HCT116 (cell line): ENCODE data around the gene GSAP. TPM values are rescaled to one million over a fixed set of nuclear protein-coding genes. Genes with fewer than 3 reads are reported as not detected.

Experiments
- ATAC-seq: fragments of 200-7000 bp; cut with Tn5 transposase; 2 replicates; pipeline ENCODE4 v1.9.1; 2020; ENCODE audit warnings: mild to moderate bottlenecking, moderate library complexity
- BruUV-seq: library from RNA; stranded (reverse); fragments of 400-500 nt; replicated peaks from 2 replicates; lab custom pipeline; 2021; lab: Mats Ljungman, UMichigan
- CTCF ChIA-PET: fragments of 300-600 bp; sonication (Branson Sonifier 250); formaldehyde crosslinking; loops from one replicate; lab custom pipeline; 2021; ENCODE audit warnings: antibody characterized with exemption; lab: Charles Lee
- POLR2A ChIA-PET: fragments of 300-600, 350-600 bp; sonication (Branson Sonifier 250); formaldehyde crosslinking; loops from one replicate; lab custom pipeline; 2021; ENCODE audit warnings: antibody characterized with exemption; lab: Charles Lee
- RAD21 ChIA-PET, 2 experiments: fragments of 300-600 bp; sonication (Branson Sonifier 250); formaldehyde crosslinking; loops; one replicate each; lab custom pipeline; 2023; ENCODE audit warnings: low total read pairs in 2 of 2; ENCODE audit not compliant: uncharacterized antibody in 2 of 2, unreplicated experiment in 2 of 2, low non-redundant PET in 1 of 2; lab: Charles Lee
- DNase-seq: peaks from one replicate; pipeline ENCODE4 v3.0.0-alpha.2; 2010; ENCODE audit warnings: low read depth, low spot score
- H2AFZ ChIP-seq: fragments of 200-600 bp; shearing (Covaris generic), sonication (generic); 2 replicates; pipeline ENCODE4 v1.6.1; 2017; ENCODE audit warnings: low read depth, mixed run types, mixed read lengths, antibody characterized with exemption, low read length; ENCODE audit not compliant: poor library complexity, severe bottlenecking
- H3K27ac ChIP-seq: 2 replicates; pipeline ENCODE4 v1.5.1; 2012; ENCODE audit warnings: low read depth, low read length
- H3K27me3 ChIP-seq: fragments of 200-600 bp; sonication (generic); 2 replicates; pipeline ENCODE4 v1.6.1; 2016; ENCODE audit warnings: mixed run types, low read length, mixed read lengths; ENCODE audit not compliant: insufficient read depth
- H3K36me3 ChIP-seq, 2 experiments: fragments of 200-500 bp in 1 of 2; fragments of 200-600 bp in 1 of 2; sonication (Bioruptor generic) in 1 of 2; sonication (generic) in 1 of 2; 2 replicates each; pipeline versions ENCODE4 v1.5.1 to v1.6.1; 2014 to 2016; ENCODE audit warnings: low read length in 2 of 2, inconsistent platforms in 1 of 2, mixed read lengths in 1 of 2, mixed run types in 1 of 2; ENCODE audit not compliant: insufficient read depth in 2 of 2, control insufficient read depth in 1 of 2
- H3K4me1 ChIP-seq, 2 experiments: fragments of 200-600 bp in 1 of 2; sonication (generic) in 1 of 2; 2 replicates each; pipeline versions ENCODE4 v1.5.1 to v1.6.1; 2012 to 2017; ENCODE audit warnings: low read length in 2 of 2, inconsistent platforms in 1 of 2, mild to moderate bottlenecking in 1 of 2, mixed read lengths in 1 of 2, mixed run types in 1 of 2, moderate library complexity in 1 of 2; ENCODE audit not compliant: insufficient read depth in 2 of 2, control insufficient read depth in 1 of 2
- H3K4me2 ChIP-seq: fragments of 200-600 bp; sonication (generic); 2 replicates; pipeline ENCODE4 v1.6.1; 2017; ENCODE audit warnings: mixed run types, low read length, mixed read lengths
- H3K4me3 ChIP-seq, 2 experiments: fragments of 200-600 bp in 1 of 2; sonication (generic) in 1 of 2; replicated peaks in 1 of 2; 2 replicates each; pipeline ENCODE4 v1.5.1; 2011 to 2016; ENCODE audit warnings: low read length in 2 of 2, control low read depth in 1 of 2, low read depth in 1 of 2, mild to moderate bottlenecking in 1 of 2, mixed read lengths in 1 of 2, mixed run types in 1 of 2
- H3K79me2 ChIP-seq: fragments of 200-600 bp; sonication (generic); 2 replicates; pipeline ENCODE4 v1.6.1; 2017; ENCODE audit warnings: mild to moderate bottlenecking, mixed run types, low read length, moderate library complexity, mixed read lengths; ENCODE audit not compliant: insufficient read depth
- H3K9ac ChIP-seq: fragments of 200-600 bp; sonication (generic); 2 replicates; pipeline ENCODE4 v1.6.1; 2016; ENCODE audit warnings: low read length, mixed read lengths
- H3K9me2 ChIP-seq: fragments of 200-600 bp; sonication (generic), shearing (Covaris generic); 2 replicates; pipeline ENCODE4 v1.6.1; 2017; ENCODE audit warnings: mixed run types, mild to moderate bottlenecking, moderate library complexity; ENCODE audit not compliant: insufficient read depth
- H3K9me3 ChIP-seq, 2 experiments: fragments of 200-500 bp in 1 of 2; fragments of 200-600 bp in 1 of 2; sonication (Bioruptor generic) in 1 of 2; sonication (generic) in 1 of 2; 2 replicates each; pipeline ENCODE4 v1.6.1; 2014 to 2017; ENCODE audit warnings: low read length in 2 of 2, mixed read lengths in 2 of 2, inconsistent platforms in 1 of 2, low read depth in 1 of 2, mild to moderate bottlenecking in 1 of 2, mixed run types in 1 of 2, moderate library complexity in 1 of 2; ENCODE audit not compliant: control insufficient read depth in 1 of 2, insufficient read depth in 1 of 2
- H4K20me1 ChIP-seq: fragments of 200-600 bp; sonication (generic), shearing (Covaris generic); 2 replicates; pipeline ENCODE4 v1.6.1; 2017; ENCODE audit warnings: mixed run types, mild to moderate bottlenecking, moderate library complexity; ENCODE audit not compliant: insufficient read depth
- CEBPB ChIP-seq: IDR thresholded peaks from 2 replicates; pipeline ENCODE4 v1.6.1; 2012; ENCODE audit warnings: low read depth
- EGR1 ChIP-seq: IDR thresholded peaks from 2 replicates; pipeline ENCODE4 v1.6.1; 2012; ENCODE audit warnings: low read depth
- FOSL1 ChIP-seq: IDR thresholded peaks from 2 replicates; pipeline ENCODE4 v1.6.1; 2012; ENCODE audit warnings: low read depth
- JUND ChIP-seq: IDR thresholded peaks from 2 replicates; pipeline ENCODE4 v1.6.1; 2012
- POLR2AphosphoS5 ChIP-seq: IDR thresholded peaks from 2 replicates; pipeline ENCODE4 v1.6.1; 2011; ENCODE audit warnings: mild to moderate bottlenecking, low read depth, low read length, moderate library complexity
- RAD21 ChIP-seq: IDR thresholded peaks from 2 replicates; pipeline ENCODE4 v1.6.1; 2012; ENCODE audit warnings: low read depth, mild to moderate bottlenecking
- SIN3A ChIP-seq: IDR thresholded peaks from 2 replicates; pipeline ENCODE4 v1.6.1; 2012; ENCODE audit warnings: low read depth
- ZNF274 ChIP-seq: fragments of 200-500 bp; sonication (Bioruptor generic); IDR thresholded peaks from 2 replicates; pipeline ENCODE4 v1.6.1; 2014; ENCODE audit warnings: mild to moderate bottlenecking, low read depth, low read length, inconsistent platforms
- intact Hi-C: fragments of 100-400 bp; cut with micrococcal nuclease; formaldehyde crosslinking; loops from 2 replicates; pipeline ENCODE4 v1.10.0; 2022
- total RNA-seq: library from RNA; stranded (reverse); gene quantifications from one replicate; pipeline ENCODE4 v1.2.1, GENCODE V29; 2021; ENCODE audit not compliant: unreplicated experiment
- TF ChIP-seq, protein P1 (sequence below): IDR thresholded peaks from 2 replicates; pipeline ENCODE4 v1.6.1; 2012; ENCODE audit warnings: low read depth
- TF ChIP-seq, protein P2 (sequence below): IDR thresholded peaks from 2 replicates; pipeline ENCODE4 v1.6.1; 2012

GSAP gene
- total RNA-seq, 1 experiment from 2014 or later, result not detected

DNA sequence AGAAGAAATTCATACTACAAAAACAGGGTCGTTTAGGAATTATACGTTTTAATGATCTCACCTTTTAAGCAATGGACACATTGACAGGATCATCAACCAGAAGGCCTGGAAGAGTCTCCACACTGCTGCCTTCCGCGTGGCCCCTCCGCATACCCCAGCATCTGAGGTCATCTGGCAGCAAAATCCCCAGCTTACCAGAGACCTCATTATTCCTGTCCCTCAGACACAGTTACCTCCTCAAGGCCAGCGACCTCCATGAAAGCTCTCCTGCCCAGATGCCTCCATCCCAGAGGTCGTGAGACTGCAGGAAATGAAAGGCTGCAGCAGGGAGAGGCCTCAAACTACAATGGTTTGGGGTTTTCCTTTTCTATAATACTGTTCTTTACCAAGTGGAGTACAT, 14.8 kb upstream of the GSAP start:
- BruUV-seq, result no TSS peak
- CTCF ChIA-PET, result no interaction called here
- RAD21 ChIA-PET, result no interaction called here
- intact Hi-C loops, result no loop called here
- no peak for DNase-seq
- H3K27me3 ChIP-seq, result no peaks in the 10 kb centered on the region
- TF ChIP-seq ZNF274, result no peak
- no peak for TF ChIP-seq POLR2AphosphoS5
- no peak for TF ChIP-seq FOSL1
- no peak for TF ChIP-seq CEBPB
- no peak for TF ChIP-seq JUND
- TF ChIP-seq SIN3A, result no peak
- TF ChIP-seq, protein P1, sequence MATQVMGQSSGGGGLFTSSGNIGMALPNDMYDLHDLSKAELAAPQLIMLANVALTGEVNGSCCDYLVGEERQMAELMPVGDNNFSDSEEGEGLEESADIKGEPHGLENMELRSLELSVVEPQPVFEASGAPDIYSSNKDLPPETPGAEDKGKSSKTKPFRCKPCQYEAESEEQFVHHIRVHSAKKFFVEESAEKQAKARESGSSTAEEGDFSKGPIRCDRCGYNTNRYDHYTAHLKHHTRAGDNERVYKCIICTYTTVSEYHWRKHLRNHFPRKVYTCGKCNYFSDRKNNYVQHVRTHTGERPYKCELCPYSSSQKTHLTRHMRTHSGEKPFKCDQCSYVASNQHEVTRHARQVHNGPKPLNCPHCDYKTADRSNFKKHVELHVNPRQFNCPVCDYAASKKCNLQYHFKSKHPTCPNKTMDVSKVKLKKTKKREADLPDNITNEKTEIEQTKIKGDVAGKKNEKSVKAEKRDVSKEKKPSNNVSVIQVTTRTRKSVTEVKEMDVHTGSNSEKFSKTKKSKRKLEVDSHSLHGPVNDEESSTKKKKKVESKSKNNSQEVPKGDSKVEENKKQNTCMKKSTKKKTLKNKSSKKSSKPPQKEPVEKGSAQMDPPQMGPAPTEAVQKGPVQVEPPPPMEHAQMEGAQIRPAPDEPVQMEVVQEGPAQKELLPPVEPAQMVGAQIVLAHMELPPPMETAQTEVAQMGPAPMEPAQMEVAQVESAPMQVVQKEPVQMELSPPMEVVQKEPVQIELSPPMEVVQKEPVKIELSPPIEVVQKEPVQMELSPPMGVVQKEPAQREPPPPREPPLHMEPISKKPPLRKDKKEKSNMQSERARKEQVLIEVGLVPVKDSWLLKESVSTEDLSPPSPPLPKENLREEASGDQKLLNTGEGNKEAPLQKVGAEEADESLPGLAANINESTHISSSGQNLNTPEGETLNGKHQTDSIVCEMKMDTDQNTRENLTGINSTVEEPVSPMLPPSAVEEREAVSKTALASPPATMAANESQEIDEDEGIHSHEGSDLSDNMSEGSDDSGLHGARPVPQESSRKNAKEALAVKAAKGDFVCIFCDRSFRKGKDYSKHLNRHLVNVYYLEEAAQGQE, result no peak
- no peak for TF ChIP-seq RAD21
- TF ChIP-seq, protein P2, sequence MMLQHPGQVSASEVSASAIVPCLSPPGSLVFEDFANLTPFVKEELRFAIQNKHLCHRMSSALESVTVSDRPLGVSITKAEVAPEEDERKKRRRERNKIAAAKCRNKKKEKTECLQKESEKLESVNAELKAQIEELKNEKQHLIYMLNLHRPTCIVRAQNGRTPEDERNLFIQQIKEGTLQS, result no peak
- no peak for TF ChIP-seq EGR1
- TF ChIP-seq, all 23 proteins: peak for 0
- H3K9me2 ChIP-seq, result no peaks in the 10 kb centered on the region
- no peaks in the 10 kb centered on the region for H3K4me1 ChIP-seq
- H3K27ac ChIP-seq, result no peak overlapping the region
- no peak overlapping the region for H3K4me2 ChIP-seq
- no peaks in the 10 kb centered on the region for H3K36me3 ChIP-seq
- no peaks in the 10 kb centered on the region for H3K79me2 ChIP-seq
- no peaks in the 10 kb centered on the region for H4K20me1 ChIP-seq
- no peak overlapping the region for H3K9ac ChIP-seq
- POLR2A ChIA-PET, result no interaction called here
- no peak for ATAC-seq
- no peak overlapping the region for H2AFZ ChIP-seq
- H3K9me3 ChIP-seq, result no peaks in the 10 kb centered on the region
- no peak overlapping the region for H3K4me3 ChIP-seq
